DMS114 treated with DMSO at 0.1 percent for 48 hours (cell line): Measurements from ENCODE around the gene TBC1D8.

Experiments
- DNase-seq: peaks from one replicate; lab custom pipeline; 2025; ENCODE audit not compliant: unreplicated experiment; lab: John Stamatoyannopoulos, UW

Gene TBC1D8

DNA sequence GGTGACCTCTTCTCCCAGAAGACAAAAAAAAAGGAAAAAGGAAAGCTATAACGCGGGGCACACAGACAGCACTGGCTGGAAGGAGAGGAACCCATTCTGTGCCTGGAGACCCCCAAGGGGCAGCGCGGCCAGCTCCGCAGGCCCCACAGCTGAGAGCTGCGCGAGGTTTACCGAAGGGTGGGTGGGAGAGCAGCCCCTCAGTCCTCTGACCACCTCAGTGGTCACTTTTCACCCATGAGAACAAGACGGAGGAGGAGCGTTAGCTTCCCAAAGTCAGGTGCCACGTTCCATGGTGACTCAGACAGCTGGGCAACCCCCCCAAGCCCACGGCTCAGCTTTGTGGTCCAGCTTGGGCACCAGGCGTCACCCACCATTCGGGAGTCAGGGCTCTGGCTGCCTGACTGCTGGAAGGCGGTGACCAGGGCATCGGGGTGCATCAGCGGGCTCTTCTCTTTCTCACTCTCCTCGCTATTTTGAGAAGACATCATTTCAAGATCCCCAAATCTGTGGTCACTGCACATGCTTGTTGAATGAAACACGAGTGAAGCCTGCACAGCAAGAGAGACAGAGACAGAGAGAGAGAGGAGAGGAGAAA, 113.9 kb downstream of the TBC1D8 start:
- no peak for DNase-seq

DNA sequence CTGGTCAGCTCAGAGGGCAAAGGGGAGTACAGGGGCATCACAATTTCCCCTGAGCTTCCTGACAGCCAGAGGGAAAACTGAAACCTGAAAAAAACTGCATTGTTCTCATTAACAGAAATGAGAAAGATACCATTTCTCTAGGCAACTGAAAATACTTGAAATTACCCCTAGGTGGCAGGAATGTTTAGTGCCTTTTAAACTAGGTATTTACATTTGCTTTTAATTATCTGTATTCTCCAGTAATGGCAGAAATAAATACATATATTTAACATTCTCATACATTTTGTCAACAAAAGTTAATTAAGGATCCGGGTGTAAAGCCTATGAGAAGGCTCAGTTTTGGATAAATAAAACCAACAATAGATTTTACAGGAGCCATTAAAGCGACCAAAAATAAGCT, 114.6 kb downstream of the TBC1D8 start:
- DNase-seq, result peak; percentile 16

DNA sequence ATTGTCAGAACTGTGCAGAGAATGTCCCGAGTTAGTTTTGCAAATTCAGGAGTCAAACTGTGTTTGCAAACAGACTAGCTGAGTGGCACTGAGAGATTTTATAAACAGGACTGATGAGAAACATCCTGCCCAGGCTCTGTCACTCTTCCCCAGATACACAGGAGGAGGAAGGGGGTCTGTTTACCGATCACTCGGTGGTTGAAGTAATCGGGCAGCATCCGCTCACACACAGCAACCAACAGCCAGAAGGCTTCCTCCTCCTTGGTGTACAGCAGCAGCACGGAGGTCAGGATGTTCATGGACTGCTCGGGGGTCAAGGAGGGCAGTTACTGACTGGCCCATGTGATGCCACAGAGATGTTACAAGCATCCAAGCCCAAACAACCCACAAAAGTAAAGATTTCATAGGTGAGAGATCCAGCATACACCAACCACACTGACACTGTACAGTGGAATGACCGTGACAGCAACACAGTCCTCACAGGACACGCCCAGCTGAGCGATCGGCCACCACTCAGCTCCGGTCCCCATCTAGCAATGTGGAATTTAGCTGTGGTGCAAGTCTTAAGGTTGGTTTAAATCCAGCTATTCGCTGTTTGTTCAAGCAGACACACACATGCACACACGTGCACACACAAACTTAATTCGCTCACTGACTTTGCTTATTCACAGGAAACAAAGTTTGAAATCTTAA, 119.0 kb downstream of the TBC1D8 start:
- no peak for DNase-seq

DNA sequence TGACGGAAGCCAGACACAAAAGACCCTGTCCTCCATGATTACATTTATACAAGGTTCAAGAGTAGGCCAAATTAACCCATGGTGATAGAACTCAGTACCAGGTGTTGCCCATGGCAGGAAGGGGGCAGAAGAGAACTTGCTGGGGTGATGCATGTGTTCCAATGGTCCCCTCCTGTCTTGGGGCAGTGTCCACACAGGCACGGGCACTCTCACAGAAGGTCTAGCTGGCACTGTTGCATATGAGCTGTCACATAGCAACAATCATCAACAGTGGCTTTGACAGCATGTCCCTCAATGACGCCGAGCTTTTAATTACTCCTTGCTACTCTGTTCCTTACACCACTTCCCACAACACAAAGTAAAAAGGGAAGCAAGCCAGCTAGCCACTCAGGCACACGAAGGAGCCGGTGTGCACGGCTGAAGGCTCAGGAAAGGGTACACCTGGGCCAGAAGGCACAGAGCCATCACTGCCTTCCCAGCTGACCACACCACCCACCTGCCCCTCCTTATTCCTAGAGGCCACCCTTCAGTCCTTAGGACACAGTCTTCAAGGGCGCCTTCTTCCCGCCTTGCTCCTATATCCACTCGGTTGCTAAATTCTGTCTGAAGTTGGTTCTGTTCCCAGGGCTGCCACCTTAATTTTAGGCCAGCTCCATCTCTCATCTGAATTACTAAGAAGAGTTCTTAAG, 120.2 kb downstream of the TBC1D8 start:
- no peak for DNase-seq

DNA sequence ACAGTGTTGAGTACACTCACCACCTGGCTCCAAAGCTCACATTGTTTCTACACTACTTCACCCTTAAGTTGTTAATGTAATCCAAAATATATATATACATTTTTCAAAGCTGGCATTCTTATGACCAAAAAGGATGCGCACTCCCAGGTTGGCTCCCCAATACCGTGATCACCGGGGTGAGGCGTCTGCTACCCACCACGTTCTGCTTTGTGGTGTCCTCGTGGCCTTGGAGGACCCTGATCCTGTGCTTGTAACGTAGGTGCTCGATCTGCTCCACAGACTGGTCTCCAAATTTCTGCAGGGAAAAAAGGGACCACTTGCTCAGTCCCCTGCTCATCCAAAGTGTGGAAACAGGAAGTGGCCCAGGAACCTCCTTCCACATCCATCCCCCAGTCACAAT, 123.3 kb downstream of the TBC1D8 start:
- no peak for DNase-seq

DNA sequence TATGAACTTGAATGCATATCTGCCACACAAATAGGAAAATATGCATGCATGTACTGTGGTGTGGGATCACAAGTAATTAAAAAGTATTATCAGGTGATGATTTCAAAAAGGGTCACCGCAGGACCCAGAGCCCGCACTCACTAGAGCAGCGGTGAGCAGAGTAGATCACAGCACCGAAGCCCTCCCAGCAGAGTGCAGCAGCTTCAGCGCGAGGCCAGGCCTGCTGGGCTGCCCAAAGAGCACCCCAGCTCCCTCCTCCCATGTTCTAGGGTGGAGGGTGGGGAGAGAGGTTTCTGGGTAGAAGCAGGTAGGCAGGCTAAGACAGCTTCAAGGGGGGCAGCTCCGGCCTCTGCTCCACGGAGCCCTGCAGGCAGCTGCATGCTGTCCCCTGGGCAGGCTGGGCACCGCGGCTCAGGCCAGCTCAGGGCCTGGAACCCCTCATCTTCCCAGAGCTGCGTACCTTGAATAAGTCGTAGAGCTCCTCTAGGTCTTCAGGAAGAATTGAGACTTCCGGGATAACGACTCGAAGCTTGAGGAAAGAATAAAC, 124.2 kb downstream of the TBC1D8 start:
- no peak for DNase-seq

DNA sequence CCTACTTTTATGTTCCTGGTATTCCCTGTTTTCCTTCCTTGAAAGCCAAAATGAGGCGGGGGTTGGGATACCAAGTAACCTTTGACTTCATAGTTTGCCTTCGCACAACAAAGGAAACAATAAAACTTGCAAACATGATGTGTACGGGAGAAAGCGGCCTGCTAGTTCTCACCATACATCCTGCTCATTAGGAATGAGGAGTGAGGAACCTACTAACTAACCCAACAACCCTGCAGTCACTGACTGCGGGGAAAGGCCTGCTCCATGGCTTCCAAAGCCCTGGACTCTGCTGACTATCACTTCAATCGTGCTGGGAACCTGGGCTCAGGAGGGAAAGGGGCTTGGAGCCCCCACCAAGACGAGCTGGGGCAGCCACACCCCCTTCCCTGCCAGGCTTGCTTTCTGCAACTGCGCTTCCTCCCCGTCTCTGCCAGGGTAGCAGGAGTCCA, 124.9 kb downstream of the TBC1D8 start:
- DNase-seq, result no peak

DNA sequence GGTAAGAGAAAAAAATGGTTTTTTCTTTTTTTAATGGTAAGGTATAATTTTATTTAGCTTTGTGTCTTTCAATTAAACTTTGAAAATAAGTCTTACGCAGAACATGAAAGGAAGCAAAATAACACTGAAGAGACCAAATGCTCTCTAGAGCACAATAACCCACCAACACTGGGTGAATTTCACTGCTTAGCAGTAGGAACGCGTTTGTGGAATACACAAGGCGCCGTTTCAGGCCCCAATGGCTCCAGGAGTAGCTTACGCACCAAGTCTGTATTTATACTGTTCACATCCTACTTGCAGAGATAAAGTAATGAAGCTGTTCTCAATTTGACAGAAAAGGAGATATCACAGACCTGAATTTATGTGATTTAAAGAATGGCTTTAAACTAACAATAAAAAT, 125.6 kb downstream of the TBC1D8 start:
- no peak for DNase-seq

DNA sequence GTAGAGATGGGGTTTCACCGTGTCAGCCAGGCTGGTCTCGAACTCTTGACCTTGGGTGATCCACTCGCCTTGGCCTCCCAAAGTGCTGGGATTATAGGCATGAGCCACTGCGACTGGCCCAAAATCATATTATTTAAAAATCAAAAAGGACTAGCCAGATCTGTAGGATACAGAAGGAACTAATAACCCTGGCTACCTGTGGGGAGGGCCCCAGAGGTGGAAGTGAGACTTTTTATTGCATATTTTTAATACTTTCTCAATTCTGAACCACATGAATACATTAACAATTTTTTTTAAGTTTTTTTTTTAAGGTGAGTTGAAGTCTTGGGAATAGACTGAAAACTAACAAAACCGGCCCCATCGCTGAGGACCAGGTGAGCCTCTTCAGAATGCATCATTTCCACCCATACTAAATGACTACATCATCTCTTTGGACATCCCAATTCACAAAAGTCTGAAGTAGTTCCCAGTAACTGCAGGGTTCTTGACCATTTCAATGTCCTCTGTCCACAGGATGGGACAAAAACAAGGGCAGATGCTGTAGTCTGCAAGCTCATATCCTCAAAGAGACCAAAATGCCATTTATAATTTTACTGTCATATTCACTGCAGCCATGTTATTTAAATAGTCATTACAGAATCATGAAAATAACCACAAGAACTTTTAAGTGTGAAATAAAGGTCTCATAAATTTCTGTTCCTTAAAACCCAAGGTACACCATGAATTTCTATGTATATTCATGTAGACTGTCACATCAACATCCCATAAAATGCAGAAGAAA, 127.7 kb downstream of the TBC1D8 start:
- no peak for DNase-seq

DNA sequence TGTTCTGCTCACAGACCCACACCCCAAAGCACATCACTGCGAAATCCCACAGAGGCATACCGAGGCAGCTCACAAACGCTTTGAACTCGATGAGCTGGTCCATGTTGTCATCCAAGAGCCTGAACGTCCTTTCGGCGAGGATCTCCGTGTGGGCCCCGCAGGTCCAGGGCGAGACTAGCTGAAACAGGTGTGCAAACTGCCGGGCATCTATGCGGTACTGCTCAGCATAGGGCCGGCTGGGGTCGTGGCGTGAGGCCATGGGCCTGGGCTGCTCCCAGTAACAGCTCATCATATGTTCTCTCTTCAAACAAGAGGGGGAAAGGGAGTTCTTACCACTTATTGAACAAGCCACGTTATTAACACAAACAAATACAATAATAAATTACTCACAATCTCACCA, 129.0 kb downstream of the TBC1D8 start:
- DNase-seq, result no peak

DNA sequence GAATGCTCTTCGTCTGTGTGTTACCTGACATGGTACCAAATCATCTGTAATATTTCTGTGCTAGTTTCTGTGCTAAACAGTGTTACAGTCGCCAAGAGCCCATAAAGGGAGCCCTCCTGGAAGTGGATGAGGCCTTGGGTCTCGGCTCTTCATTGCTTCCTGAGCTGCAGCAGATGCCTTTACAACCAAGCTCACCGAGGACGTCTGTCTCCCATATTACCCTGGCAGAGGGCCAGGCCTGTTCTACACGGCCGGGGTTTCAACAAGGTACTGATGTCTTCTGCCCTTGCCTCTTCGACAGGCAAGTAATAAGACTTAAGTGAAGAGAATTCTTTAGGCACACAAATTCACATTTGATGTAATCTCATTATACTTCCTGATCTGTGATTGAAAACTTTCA, 132.2 kb downstream of the TBC1D8 start:
- DNase-seq, result no peak

DNA sequence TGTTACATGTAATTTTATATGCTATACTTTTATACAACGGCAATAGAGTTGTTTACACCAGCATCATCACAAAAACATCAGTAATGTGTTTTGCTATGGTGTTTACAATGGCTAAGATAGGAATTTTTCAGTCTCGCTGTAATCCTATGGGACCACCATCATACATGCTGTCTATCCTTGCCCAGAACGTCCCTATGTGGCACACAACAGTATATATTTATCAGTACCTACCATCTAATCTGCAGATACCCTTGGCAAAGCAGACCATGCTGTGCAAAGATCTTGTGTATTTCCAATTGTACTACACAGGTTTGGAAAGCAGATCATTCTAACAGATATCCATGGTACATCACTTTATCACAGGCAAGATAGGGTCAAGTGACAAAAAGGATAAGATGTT, 133.8 kb downstream of the TBC1D8 start:
- no peak for DNase-seq

DNA sequence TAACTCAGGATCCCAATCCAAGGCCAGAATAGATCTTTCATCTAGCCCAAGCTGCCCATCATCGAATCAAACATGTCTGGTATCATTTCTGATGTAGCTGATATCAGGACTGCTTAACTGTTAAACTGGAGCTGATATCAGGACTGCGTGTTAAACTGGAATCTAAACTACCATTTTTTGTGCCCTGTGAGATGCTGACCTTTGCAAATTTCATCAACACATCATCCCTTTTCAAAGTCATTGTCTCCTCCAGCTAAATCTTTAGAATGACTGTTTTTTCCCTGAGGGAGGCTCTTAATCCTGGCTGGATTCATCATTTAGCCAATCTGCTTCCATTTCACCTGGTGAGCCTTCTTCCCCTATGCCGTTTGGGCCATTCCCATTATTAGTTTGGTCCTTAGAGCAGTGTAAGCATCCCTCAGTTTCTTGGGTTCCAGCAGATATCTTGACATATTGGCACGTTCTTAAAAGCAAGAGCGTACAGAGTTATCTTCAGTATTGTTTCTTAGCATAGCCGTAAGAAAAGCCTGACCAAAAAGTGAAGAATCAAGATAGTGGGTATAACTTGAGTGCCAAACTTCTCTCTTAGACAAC, 136.8 kb downstream of the TBC1D8 start:
- no peak for DNase-seq

DNA sequence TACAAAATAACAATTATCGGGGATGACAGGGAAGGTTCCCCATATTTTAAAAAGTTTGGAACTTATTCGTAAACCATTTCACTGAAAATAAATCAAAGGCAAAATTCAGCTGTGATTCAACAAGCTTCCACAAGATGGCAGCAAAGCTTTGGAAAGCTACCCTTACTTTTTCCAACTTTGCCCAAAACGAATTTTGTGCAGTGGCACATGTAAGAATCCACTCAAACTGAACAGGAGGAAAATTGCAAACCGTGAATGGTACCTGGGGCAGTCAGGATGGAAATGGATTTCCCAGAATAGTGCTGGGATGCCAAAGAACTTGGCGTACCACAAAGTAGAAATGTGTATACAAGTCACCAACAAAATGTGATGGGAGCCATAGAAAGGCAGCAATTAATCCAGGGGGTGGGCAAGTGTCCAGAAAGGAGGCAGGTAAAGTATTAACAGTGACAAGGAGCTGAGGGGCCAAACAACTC, 138.4 kb downstream of the TBC1D8 start:
- peak; percentile 30 for DNase-seq

DNA sequence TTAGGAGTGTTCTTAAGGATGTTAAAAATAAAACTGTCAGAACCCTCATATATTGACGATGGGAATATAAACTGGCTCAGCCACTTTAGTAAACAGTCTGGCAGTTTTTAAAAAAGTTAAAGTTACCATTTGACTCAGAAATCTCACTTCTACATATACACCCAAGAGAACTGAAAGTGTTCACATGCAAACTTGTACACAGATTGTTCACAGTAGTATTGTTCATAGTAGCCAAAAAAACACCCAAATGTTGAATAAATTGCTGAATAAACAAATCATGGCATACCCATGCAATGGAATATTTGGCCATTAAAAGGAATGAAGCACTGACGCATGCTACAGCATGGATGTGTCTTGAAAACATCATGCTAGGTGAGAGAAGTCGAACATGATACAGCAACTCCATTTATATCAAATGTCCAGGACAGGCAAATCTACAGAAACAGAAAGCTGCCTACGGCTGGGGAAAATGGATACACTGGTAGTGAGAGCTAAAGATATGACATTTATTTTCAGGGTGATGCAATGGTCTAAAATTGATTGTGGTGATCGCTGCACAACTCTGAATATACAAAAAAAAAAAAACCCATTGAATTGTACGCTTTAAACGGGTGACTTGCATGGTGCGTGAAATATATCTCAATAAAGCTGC, 139.0 kb downstream of the TBC1D8 start:
- peak; percentile 48 for DNase-seq

DNA sequence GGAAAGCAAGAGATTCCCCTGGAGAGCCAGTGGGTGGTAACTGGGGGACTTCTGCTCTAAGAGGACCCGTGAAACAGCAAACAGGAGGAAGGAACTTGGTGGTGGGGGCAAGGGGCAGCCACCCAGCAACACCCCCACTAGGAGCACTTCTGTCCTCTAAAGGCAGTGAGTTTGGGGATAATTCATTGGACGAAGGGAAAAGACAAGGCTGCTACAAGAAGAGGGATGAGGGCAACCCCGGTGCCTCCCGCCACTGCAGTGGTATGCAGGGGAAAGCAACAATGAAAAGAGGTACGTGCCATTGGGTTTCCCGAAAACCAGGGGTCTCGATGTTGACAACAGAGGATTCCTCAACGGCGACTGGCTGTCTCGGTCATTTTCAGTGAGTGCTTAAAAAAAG, 140.0 kb downstream of the TBC1D8 start:
- peak; percentile 42 for DNase-seq

DNA sequence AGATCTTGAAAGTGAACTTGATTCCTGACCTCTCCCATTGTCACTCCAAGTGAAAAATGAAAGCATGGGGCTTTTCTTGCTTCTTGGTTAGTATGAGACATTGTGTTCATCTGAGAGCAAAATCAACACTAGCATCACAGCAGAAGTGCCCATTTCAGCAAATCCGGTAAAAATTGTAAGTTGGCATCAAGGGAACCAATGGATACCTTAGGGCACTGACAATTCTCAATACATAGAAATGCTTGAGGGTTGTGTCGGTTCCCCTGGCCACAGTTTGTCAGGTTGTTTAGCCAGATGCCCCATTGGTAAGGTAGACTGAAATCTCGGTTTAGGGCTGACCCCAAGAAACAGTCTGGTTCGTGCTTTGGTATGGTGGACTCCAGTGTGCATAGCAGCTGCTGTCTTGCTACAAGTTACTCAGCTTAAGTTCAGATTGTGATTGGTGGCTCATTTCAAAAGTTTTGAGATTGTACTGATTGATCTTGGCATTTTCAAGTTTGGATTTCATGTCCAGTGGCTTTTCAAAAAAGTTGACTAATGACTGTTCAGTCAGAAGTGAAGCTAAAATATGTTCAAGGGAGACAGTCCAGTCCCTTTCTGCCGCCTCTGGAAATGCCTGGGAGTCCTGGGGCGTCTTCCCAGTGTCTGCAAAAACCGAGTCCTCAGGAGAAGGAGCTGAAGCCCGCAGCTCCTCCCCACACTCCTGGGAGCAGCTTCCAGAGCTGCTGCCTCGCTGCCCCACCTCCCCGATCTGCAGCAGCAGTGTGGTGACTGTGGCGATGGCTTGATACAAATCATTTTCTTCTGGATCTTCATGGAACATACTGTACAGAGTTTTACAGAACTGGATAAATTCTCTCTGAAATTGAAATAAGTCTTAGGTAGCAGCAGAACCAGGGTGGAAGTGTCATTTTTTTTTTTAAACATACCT, 143.5 kb downstream of the TBC1D8 start:
- peak; percentile 56 for DNase-seq

DNA sequence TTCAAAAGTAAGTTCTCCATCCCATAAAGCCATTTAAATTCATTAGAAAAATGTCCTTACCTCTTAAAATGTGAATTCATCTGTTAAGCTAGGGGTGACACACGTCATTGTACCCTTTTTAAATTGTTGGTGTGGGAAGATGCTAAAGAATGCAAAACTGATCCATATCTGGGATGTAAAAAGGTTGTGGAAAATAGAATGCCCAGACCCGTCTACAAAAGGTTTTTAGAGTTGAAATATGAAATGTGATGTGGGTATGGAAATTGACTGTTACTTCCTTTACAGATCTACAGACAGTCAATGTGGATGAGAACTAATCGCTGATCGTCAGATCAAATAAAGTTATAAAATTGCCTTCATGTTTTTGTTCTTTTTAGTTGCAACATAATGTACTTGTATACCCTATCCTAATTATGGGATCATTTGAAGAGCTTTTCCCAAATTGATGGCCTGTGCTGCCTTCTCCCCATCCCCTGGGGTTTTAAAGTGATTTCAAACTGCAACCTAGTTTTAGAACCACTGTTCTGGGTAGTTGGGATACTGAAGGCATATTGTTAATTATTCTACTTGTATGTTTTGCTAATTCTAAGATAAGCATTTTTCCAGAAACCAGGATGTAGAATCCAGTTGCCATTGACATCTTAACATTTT, 145.0 kb downstream of the TBC1D8 start:
- DNase-seq, result peak; percentile 33
